HCT116 (cell line): Measurements from ENCODE around the gene MGME1. TPM values are rescaled to one million over a fixed set of nuclear protein-coding genes. Genes with fewer than 3 reads are reported as not detected.

ENCODE experiments used
- ATAC-seq: fragments of 200-7000 bp; cut with Tn5 transposase; 2 replicates; pipeline ENCODE4 v1.9.1; 2020; ENCODE audit warnings: mild to moderate bottlenecking, moderate library complexity
- BruUV-seq: library from RNA; stranded (reverse); fragments of 400-500 nt; replicated peaks from 2 replicates; lab custom pipeline; 2021; lab: Mats Ljungman, UMichigan
- CTCF ChIA-PET: fragments of 300-600 bp; sonication (Branson Sonifier 250); formaldehyde crosslinking; loops from one replicate; lab custom pipeline; 2021; ENCODE audit warnings: antibody characterized with exemption; lab: Charles Lee
- POLR2A ChIA-PET: fragments of 300-600, 350-600 bp; sonication (Branson Sonifier 250); formaldehyde crosslinking; loops from one replicate; lab custom pipeline; 2021; ENCODE audit warnings: antibody characterized with exemption; lab: Charles Lee
- RAD21 ChIA-PET, 2 experiments: fragments of 300-600 bp; sonication (Branson Sonifier 250); formaldehyde crosslinking; loops; one replicate each; lab custom pipeline; 2023; ENCODE audit warnings: low total read pairs in 2 of 2; ENCODE audit not compliant: uncharacterized antibody in 2 of 2, unreplicated experiment in 2 of 2, low non-redundant PET in 1 of 2; lab: Charles Lee
- DNase-seq: peaks from one replicate; pipeline ENCODE4 v3.0.0-alpha.2; 2010; ENCODE audit warnings: low read depth, low spot score
- H2AFZ ChIP-seq: fragments of 200-600 bp; shearing (Covaris generic), sonication (generic); 2 replicates; pipeline ENCODE4 v1.6.1; 2017; ENCODE audit warnings: low read depth, mixed run types, mixed read lengths, antibody characterized with exemption, low read length; ENCODE audit not compliant: poor library complexity, severe bottlenecking
- H3K27ac ChIP-seq: 2 replicates; pipeline ENCODE4 v1.5.1; 2012; ENCODE audit warnings: low read depth, low read length
- H3K27me3 ChIP-seq: fragments of 200-600 bp; sonication (generic); 2 replicates; pipeline ENCODE4 v1.6.1; 2016; ENCODE audit warnings: mixed run types, low read length, mixed read lengths; ENCODE audit not compliant: insufficient read depth
- H3K36me3 ChIP-seq, 2 experiments: fragments of 200-500 bp in 1 of 2; fragments of 200-600 bp in 1 of 2; sonication (Bioruptor generic) in 1 of 2; sonication (generic) in 1 of 2; 2 replicates each; pipeline versions ENCODE4 v1.5.1 to v1.6.1; 2014 to 2016; ENCODE audit warnings: low read length in 2 of 2, inconsistent platforms in 1 of 2, mixed read lengths in 1 of 2, mixed run types in 1 of 2; ENCODE audit not compliant: insufficient read depth in 2 of 2, control insufficient read depth in 1 of 2
- H3K4me1 ChIP-seq, 2 experiments: fragments of 200-600 bp in 1 of 2; sonication (generic) in 1 of 2; 2 replicates each; pipeline versions ENCODE4 v1.5.1 to v1.6.1; 2012 to 2017; ENCODE audit warnings: low read length in 2 of 2, inconsistent platforms in 1 of 2, mild to moderate bottlenecking in 1 of 2, mixed read lengths in 1 of 2, mixed run types in 1 of 2, moderate library complexity in 1 of 2; ENCODE audit not compliant: insufficient read depth in 2 of 2, control insufficient read depth in 1 of 2
- H3K4me2 ChIP-seq: fragments of 200-600 bp; sonication (generic); 2 replicates; pipeline ENCODE4 v1.6.1; 2017; ENCODE audit warnings: mixed run types, low read length, mixed read lengths
- H3K4me3 ChIP-seq, 2 experiments: fragments of 200-600 bp in 1 of 2; sonication (generic) in 1 of 2; replicated peaks in 1 of 2; 2 replicates each; pipeline ENCODE4 v1.5.1; 2011 to 2016; ENCODE audit warnings: low read length in 2 of 2, control low read depth in 1 of 2, low read depth in 1 of 2, mild to moderate bottlenecking in 1 of 2, mixed read lengths in 1 of 2, mixed run types in 1 of 2
- H3K79me2 ChIP-seq: fragments of 200-600 bp; sonication (generic); 2 replicates; pipeline ENCODE4 v1.6.1; 2017; ENCODE audit warnings: mild to moderate bottlenecking, mixed run types, low read length, moderate library complexity, mixed read lengths; ENCODE audit not compliant: insufficient read depth
- H3K9ac ChIP-seq: fragments of 200-600 bp; sonication (generic); 2 replicates; pipeline ENCODE4 v1.6.1; 2016; ENCODE audit warnings: low read length, mixed read lengths
- H3K9me2 ChIP-seq: fragments of 200-600 bp; sonication (generic), shearing (Covaris generic); 2 replicates; pipeline ENCODE4 v1.6.1; 2017; ENCODE audit warnings: mixed run types, mild to moderate bottlenecking, moderate library complexity; ENCODE audit not compliant: insufficient read depth
- H3K9me3 ChIP-seq, 2 experiments: fragments of 200-500 bp in 1 of 2; fragments of 200-600 bp in 1 of 2; sonication (Bioruptor generic) in 1 of 2; sonication (generic) in 1 of 2; 2 replicates each; pipeline ENCODE4 v1.6.1; 2014 to 2017; ENCODE audit warnings: low read length in 2 of 2, mixed read lengths in 2 of 2, inconsistent platforms in 1 of 2, low read depth in 1 of 2, mild to moderate bottlenecking in 1 of 2, mixed run types in 1 of 2, moderate library complexity in 1 of 2; ENCODE audit not compliant: control insufficient read depth in 1 of 2, insufficient read depth in 1 of 2
- H4K20me1 ChIP-seq: fragments of 200-600 bp; sonication (generic), shearing (Covaris generic); 2 replicates; pipeline ENCODE4 v1.6.1; 2017; ENCODE audit warnings: mixed run types, mild to moderate bottlenecking, moderate library complexity; ENCODE audit not compliant: insufficient read depth
- CBX3 ChIP-seq: IDR thresholded peaks from 2 replicates; pipeline ENCODE4 v1.6.1; 2012; ENCODE audit warnings: low read depth
- CTCF ChIP-seq, 3 experiments: fragments of 200-600 bp in 1 of 3; sonication (generic) in 1 of 3; IDR thresholded peaks in 2 of 3; conservative IDR thresholded peaks in 1 of 3; 2 replicates each; pipeline ENCODE4 v1.5.1; 2012 to 2017; ENCODE audit warnings: low read depth in 2 of 3, low read length in 2 of 3, antibody characterized with exemption in 1 of 3, borderline replicate concordance in 1 of 3, control low read depth in 1 of 3, mild to moderate bottlenecking in 1 of 3, mixed read lengths in 1 of 3, mixed run types in 1 of 3, moderate library complexity in 1 of 3; ENCODE audit not compliant: insufficient read depth in 1 of 3
- EGR1 ChIP-seq: IDR thresholded peaks from 2 replicates; pipeline ENCODE4 v1.6.1; 2012; ENCODE audit warnings: low read depth
- EZH2 ChIP-seq: fragments of 200-600 bp; sonication (generic); IDR thresholded peaks from 2 replicates; pipeline ENCODE4 v1.6.1; 2017; ENCODE audit warnings: antibody characterized with exemption, mixed run types
- FOSL1 ChIP-seq: IDR thresholded peaks from 2 replicates; pipeline ENCODE4 v1.6.1; 2012; ENCODE audit warnings: low read depth
- MAX ChIP-seq: IDR thresholded peaks from 2 replicates; pipeline ENCODE4 v1.6.1; 2012
- POLR2A ChIP-seq: IDR thresholded peaks from 2 replicates; pipeline ENCODE4 v1.7.0; 2011; ENCODE audit warnings: borderline replicate concordance; ENCODE audit not compliant: insufficient read depth, insufficient read length; ENCODE audit errors: extremely low read depth
- REST ChIP-seq: IDR thresholded peaks from 2 replicates; pipeline ENCODE4 v1.6.1; 2012; ENCODE audit warnings: low read depth
- SP1 ChIP-seq: IDR thresholded peaks from 2 replicates; pipeline ENCODE4 v1.6.1; 2012; ENCODE audit warnings: low read depth
- ZFX ChIP-seq: fragments of 450-650 bp; IDR thresholded peaks from 2 replicates; pipeline ENCODE4 v1.6.1; 2017
- ZNF274 ChIP-seq: fragments of 200-500 bp; sonication (Bioruptor generic); IDR thresholded peaks from 2 replicates; pipeline ENCODE4 v1.6.1; 2014; ENCODE audit warnings: mild to moderate bottlenecking, low read depth, low read length, inconsistent platforms
- intact Hi-C: fragments of 100-400 bp; cut with micrococcal nuclease; formaldehyde crosslinking; loops from 2 replicates; pipeline ENCODE4 v1.10.0; 2022
- total RNA-seq: library from RNA; stranded (reverse); gene quantifications from one replicate; pipeline ENCODE4 v1.2.1, GENCODE V29; 2021; ENCODE audit not compliant: unreplicated experiment

MGME1 gene
- total RNA-seq, 1 experiment from 2014 or later = 37.1 TPM

- no TSS peak for BruUV-seq
- Histone ChIP-seq H3K27me3 (no peaks in the 10 kb centered on the region), H3K9me2 (no peaks in the 10 kb centered on the region), H3K27ac (no peak overlapping the region), H3K9ac (no peak overlapping the region), H3K4me3 (no peak overlapping the region), H2AFZ (no peak overlapping the region), H3K79me2 (no peaks in the 10 kb centered on the region), H3K9me3 (no peaks in the 10 kb centered on the region), H3K4me1 (no peaks in the 10 kb centered on the region), H4K20me1 (no peaks in the 10 kb centered on the region), H3K4me2 (no peak overlapping the region), H3K36me3 (no peaks in the 10 kb centered on the region)
- no peak for ATAC-seq
- no peak for DNase-seq
- intact Hi-C loops = no loop called here
- CTCF ChIA-PET = no interaction called here
- RAD21 ChIA-PET = no interaction called here
- no peak for TF ChIP-seq SP1
- TF ChIP-seq EGR1 = no peak
- no peak for TF ChIP-seq ZFX
- no peak for TF ChIP-seq REST
- no peak for TF ChIP-seq MAX
- TF ChIP-seq POLR2A = no peak
- TF ChIP-seq ZNF274 = no peak
- TF ChIP-seq CBX3 = no peak
- TF ChIP-seq CTCF (IDR thresholded peaks at IDR 0.05 in 2 of 3, conservative IDR thresholded peaks at IDR 0.05 in 1 of 3; ENCODE audit: borderline replicate concordance in 1 of 3, insufficient read depth in 1 of 3, low read depth in 2 of 3, low read length in 2 of 3) = no peak
- TF ChIP-seq FOSL1 = no peak
- no peak for TF ChIP-seq EZH2
- POLR2A ChIA-PET = no interaction called here
Observed at GRCh38 chr20:18007534-18008292, 38.9 kb downstream of the MGME1 start.
